ENCODE results near the gene CELF2.

GRCh38 chr10:11214407-11214806 is 196.7 kb downstream of the CELF2 start:
- TF ChIP-seq CTCF (IDR thresholded peaks at IDR 0.05) (no peak), POLR2AphosphoS5 (IDR thresholded peaks at IDR 0.05) (no peak), POLR2A (IDR thresholded peaks at IDR 0.05) (no peak)
